ENCODE data around the gene TMEM214.

The TMEM214 gene

GRCh38 chr2:27039871-27040270, 7.1 kb downstream of the TMEM214 start:
- no peak for DNase-seq

GRCh38 chr2:27040282-27040681, 7.5 kb downstream of the TMEM214 start:
- no peak for DNase-seq

DNA sequence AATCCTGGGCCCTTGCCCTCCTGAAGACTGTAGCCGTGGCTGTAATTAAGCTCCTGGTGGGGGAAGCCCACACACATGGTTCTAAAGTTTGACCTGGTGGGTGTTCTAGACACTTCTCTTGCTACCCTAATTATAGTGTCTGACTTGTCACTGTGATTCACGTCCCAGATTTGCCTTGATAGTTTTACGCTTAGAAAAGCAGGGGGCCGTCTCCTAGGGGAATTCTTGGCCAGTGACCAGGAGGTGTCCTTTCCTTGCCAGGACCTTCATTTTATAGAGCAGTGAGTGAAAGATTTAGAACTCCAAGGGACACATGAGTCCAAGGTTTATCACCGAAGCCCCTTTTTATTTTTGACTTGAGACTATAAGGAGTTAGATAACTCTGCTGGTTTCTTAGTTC, 9.0 kb downstream of the TMEM214 start:
- DNase-seq, result peak; percentile 44

GRCh38 chr2:27042159-27042661, 9.4 kb downstream of the TMEM214 start:
- no peak for DNase-seq

DNA sequence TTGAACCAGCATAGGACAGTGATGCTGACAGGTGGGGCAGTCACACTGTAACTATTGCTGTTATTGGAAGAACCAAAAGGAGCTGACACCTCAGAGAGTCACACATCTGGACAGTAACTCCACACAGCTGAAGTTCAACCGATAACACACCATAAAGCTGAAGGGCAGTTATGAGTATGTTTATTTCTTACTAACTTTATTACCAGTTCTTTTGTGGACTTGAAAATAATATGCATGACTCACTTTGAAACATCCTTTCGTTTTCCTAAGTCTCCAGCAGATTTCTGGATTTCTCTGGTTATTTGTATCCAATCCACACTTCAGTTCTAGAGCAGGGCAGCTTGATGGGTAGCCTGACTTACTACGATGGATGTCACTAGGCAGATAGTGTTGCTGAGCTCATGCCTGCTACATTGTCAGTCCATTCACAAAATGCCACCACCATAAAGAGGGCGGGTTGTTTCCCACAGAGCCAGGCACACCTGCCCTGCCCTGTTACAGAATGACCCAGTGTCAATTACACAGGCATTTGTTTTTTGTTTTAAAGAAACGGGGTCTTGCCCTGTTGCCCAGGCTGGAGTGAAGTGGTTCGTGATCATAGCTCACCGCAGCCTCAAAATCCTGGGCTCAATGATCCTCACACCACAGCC, 10.3 kb downstream of the TMEM214 start:
- no peak for DNase-seq

DNA sequence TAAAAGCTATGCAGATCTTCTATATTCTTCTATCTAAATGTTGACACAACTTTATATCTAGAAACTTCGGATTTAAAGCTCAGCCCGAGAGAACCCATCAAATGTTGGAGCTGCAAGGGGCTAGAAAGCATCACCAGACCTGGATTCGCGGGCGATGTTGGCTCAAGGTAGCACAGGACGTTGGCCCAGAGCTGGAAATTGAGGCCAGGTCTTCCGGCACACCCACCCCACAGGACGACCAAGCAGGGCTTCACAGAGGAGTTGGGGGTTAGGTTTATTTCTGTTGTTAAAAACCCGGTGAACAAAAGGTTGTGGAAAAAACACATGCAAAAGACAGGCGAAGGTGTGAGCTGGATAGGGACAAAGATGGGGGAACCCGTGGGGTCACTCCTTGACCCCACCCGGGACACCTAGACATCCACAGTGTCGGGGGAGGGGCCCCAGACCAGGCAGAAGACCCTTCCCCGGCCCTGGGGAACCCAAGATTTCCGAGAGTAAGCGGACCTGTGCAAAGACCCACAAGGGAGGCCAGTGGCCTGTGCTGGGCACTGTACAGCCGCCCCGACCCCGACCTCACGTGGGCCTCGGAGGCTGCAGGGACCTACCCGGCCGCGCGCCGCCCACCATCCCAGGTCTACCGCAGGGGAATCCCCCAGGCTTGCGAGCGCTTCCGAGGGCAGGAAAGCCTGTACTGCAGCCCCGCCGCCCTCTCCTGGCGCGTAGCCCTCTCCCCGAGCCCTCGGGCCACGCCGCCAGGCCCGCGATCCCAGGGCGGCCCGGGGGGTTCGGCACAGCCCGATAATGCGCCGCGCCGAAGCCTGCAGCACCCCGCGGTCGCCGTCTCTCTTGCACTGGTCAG, 16.9 kb downstream of the TMEM214 start:
- DNase-seq, result no peak

DNA sequence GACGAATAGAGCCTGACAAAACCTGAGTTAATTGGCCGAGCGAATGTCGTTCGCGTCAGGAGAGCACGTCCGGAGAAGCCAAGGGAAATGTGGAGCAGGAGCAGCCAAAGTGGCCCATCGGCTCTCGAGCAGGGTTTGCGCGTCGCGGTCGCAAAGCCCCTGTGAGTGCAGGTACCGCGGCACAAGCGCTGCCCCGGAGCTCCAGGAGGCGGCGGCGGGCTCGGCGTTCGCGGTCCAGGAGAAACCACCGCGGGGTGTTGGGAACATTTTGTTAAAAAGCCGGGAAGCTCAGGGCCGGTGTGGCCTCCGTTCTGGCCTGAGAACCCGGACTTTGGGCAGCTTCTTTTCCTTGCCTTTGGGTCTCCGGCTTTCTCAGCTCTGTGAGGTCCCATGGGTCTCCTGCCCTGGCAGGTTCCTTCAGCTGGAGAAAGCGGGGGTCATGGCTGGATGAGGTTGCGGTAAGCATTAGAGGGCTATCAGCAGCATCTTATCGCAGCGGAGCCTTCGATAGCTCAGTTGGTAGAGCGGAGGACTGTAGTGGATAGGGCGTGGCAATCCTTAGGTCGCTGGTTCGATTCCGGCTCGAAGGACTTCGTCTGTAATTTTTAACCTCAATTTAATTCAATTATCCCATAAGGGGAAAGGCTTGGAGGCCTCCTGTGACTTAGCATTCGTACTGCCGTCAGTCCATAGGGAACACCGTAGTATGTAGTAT, 17.7 kb downstream of the TMEM214 start:
- DNase-seq, result peak; percentile 97

GRCh38 chr2:27050996-27051901, 18.5 kb downstream of the TMEM214 start, which contains the start of gene AGBL5:
TSS of gene AGBL5 (plus strand) at chr2:27051668. CDS start at chr2:27052959, 1,291 bp downstream.
- peak; percentile 92 for DNase-seq

DNA sequence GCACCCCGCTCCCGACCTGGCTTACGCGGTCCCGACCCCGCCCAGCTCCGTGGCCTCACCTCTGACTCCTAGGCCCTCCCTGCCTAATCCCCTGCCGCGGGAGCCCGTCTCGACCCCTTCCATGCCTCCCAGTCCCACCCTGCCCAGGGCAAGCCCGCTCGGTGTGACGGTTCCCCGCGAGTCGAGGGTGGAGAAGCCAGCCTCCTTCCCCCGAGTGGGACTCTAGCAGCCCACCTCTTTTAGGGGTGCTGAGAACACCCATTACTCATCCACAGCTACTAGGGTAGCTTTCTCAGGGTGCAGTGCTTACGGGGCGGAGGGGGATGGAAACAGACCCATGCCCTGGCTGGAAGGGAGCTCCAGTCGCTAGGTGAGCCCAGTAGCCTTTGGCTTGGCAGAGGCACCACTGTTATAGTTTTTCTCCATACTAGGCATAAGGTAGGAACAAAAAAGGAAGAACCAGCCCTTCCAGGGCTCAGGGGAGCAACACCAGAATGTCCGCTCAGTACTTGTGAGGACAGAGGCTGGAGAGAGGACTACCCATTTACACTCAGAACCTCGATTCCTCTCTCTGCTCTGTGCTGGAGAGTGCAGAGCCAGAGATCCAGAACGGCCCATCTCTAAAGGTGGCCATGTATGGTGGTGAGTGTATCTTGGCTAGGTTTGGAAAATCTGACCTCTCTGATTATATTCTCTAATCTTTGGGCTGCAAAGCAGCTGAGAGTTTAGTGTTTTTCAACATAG, 19.3 kb downstream of the TMEM214 start:
- no peak for DNase-seq

DNA sequence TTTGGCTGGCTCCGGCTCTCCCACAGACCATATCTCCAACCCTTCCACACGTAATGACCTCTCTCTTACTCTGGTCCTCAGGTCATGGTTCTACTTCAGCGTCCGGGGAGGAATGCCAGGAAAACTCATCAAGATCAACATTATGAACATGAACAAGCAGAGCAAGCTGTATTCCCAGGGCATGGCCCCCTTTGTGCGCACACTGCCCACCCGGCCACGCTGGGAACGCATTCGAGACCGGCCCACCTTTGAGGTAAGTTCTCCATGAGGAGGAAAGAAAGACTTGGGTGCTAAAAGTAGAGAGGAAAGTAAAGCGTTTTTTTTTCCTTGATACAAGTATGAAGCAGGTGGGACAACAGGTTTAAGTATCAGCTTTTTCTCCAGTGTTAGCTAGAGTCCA, 20.6 kb downstream of the TMEM214 start:
- DNase-seq, result no peak

DNA sequence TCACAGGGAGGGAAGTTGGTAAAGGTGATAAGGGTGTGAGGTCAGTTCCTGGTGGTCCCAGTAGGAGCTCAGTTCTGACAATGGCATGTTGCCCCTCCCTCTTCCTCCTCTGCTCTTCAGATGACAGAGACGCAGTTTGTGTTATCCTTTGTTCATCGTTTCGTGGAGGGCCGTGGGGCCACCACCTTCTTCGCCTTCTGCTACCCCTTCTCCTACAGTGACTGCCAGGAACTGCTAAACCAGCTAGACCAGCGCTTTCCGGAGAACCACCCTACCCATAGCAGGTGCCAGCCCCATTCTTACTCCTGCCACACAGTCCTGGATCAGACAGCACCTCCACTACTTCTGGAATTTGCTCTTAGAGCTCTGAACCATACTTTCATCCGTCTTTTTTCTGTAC, 21.0 kb downstream of the TMEM214 start:
- no peak for DNase-seq

GRCh38 chr2:27054721-27055120, 22.0 kb downstream of the TMEM214 start:
- DNase-seq, result no peak

GRCh38 chr2:27057184-27057583, 24.4 kb downstream of the TMEM214 start:
- no peak for DNase-seq

GRCh38 chr2:27058210-27058609, 25.4 kb downstream of the TMEM214 start:
- no peak for DNase-seq

- DNase-seq, result no peak
Observed at GRCh38 chr2:27059141-27059820, 26.5 kb downstream of the TMEM214 start.

DNA sequence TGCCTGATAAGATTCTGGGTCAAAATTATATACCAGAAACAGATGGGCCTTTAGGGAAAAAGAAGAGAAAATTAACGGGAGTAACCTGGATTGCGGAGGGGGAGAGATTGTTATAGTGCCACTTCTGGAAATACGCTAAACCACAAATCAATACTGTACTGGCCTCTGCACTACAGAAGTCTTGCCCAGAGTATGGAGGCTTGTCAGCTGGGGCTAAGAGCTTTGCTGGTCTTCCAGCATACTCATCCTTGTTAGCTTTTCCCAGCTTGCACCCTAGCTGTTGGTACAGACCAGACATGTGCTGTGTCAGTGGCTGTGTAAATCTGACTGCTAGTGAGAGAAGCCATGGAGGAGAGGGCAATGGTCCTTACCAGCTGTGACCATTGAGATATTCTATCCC, 27.6 kb downstream of the TMEM214 start:
- no peak for DNase-seq

DNA sequence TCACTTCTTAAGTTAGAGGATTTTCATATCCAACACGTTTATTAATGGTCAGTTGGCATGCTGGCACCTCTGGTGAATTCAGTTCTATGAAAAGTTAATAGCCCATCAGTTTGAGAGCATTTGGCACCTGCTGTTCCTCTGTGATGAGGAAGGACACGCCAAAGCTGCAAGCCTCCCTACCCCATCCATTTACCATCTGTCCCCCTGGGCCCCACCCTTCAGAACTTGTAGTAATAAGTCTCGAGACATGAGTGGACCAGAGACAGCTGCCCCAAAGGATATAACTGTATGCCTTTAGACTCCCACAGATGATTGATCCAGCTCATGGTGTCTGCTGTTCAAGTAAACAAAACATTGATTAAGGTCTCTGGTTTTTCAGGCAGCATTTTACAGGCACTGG, 32.4 kb downstream of the TMEM214 start:
- DNase-seq, result no peak

DNA sequence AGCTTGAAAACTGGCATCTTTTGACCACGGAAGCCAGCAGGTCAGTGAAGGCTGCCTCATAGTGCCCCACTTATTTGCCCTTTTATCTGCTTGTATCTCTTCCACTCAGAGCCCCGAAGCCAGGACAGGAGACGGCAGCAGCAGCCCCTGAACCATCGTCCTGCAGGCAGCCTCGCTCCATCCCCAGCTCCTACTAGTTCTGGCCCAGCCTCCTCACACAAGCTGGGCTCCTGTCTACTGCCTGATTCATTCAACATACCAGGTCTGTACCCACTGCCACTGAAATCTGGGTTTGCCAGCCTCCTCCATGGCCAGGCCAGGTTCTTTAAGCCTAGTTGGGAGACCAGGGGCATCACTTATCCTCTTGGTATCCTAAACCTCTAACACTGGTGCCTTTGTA, 34.6 kb downstream of the TMEM214 start:
- no peak for DNase-seq

DNA sequence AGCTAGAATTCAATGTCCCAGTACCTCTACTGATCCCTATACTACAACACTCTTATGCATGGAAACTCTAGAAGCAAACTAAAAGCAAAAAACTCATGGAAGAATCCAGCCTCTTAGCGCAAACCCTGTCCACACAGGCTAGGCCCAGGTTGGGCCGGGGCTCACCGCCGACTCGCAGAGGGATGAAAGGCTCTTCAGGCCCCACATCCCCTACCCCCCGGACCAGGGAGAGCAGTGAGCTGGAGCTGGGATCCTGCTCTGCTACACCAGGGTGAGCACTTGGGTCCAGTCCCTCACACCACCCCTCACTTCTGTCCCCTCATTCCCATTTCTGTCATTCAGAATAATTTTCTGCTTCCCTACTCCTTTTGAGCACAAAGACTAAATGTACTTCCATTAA, 36.7 kb downstream of the TMEM214 start:
- DNase-seq, result no peak

GRCh38 chr2:27069961-27070618, 37.3 kb downstream of the TMEM214 start:
- no peak for DNase-seq

Measured in fibroblast of skin of abdomen (primary cell).